HepG2 (cell line): ENCODE results near the gene NUP54. TPM values are rescaled to one million over a fixed set of nuclear protein-coding genes. Genes with fewer than 3 reads are reported as not detected.

Experiments used
- ATF5 ChIP-seq: sonication (generic); formaldehyde crosslinking; IDR thresholded peaks from 2 replicates; pipeline ENCODE4 v1.4.0; 2020; ENCODE audit warnings: mild to moderate bottlenecking, low read depth, missing genetic modification reagents
- CC2D1A ChIP-seq: sonication (generic); formaldehyde crosslinking; IDR thresholded peaks from 2 replicates; pipeline ENCODE4 v1.8.1; 2023; ENCODE audit warnings: mild to moderate bottlenecking, missing genetic modification reagents
- CREB1 ChIP-seq, 2 experiments: fragments of 450-650 bp in 1 of 2; IDR thresholded peaks; 2 replicates each; pipeline ENCODE4 v1.6.1; 2016 to 2017; ENCODE audit warnings: control low read depth in 1 of 2, mild to moderate bottlenecking in 1 of 2, missing compliant biosample characterization in 1 of 2, missing genetic modification characterization in 1 of 2
- DMAP1 ChIP-seq: IDR thresholded peaks from 2 replicates; pipeline ENCODE4 v1.6.1; 2016
- EHMT2 ChIP-seq: fragments of 200-600 bp; sonication (generic); IDR thresholded peaks from 2 replicates; pipeline ENCODE4 v1.7.0; 2017; ENCODE audit warnings: antibody characterized with exemption, low read depth, low read length, borderline replicate concordance
- ERF ChIP-seq: IDR thresholded peaks from 2 replicates; pipeline ENCODE4 v1.6.1; 2018; ENCODE audit warnings: missing biosample characterization, missing genetic modification reagents
- FOXP1 ChIP-seq, 2 experiments: fragments of 450-650 bp in 1 of 2; IDR thresholded peaks; 2 replicates each; pipeline ENCODE4 v1.6.1; 2017 to 2018; ENCODE audit warnings: antibody characterized with exemption in 1 of 2
- HDAC1 ChIP-seq: sonication (generic); formaldehyde crosslinking; IDR thresholded peaks from 2 replicates; pipeline ENCODE4 v1.5.1; 2020; ENCODE audit warnings: mild to moderate bottlenecking, missing genetic modification reagents
- HOMEZ ChIP-seq: IDR thresholded peaks from 2 replicates; pipeline ENCODE4 v1.6.1; 2016; ENCODE audit warnings: low read depth
- RFX5 ChIP-seq: IDR thresholded peaks from 2 replicates; pipeline ENCODE4 v1.6.1; 2011; ENCODE audit warnings: low read depth, low read length, improper control_type of control experiment
- SKIL ChIP-seq: sonication (generic); formaldehyde crosslinking; IDR thresholded peaks from 2 replicates; pipeline ENCODE4 v1.8.0; 2022; ENCODE audit warnings: missing genetic modification reagents, mild to moderate bottlenecking, moderate library complexity, borderline replicate concordance
- SMYD3 ChIP-seq: sonication (generic); formaldehyde crosslinking; IDR thresholded peaks from 2 replicates; pipeline ENCODE4 v1.8.1; 2023; ENCODE audit warnings: mild to moderate bottlenecking, missing genetic modification reagents
- SOX13 ChIP-seq, 3 experiments: fragments of 450-650 bp in 1 of 3; sonication (generic) in 1 of 3; formaldehyde crosslinking in 1 of 3; IDR thresholded peaks in 2 of 3; conservative IDR thresholded peaks in 1 of 3; 2 replicates each; pipeline versions ENCODE4 v1.5.0 to v1.6.1; 2016 to 2020; ENCODE audit warnings: antibody characterized with exemption in 1 of 3, mild to moderate bottlenecking in 1 of 3, missing compliant biosample characterization in 1 of 3, missing genetic modification reagents in 1 of 3, moderate library complexity in 1 of 3
- TFE3 ChIP-seq: IDR thresholded peaks from 2 replicates; pipeline ENCODE4 v1.6.1; 2016
- ZNF264 ChIP-seq: sonication (generic); formaldehyde crosslinking; IDR thresholded peaks from 2 replicates; pipeline ENCODE4 v1.4.0; 2020; ENCODE audit warnings: missing genetic modification reagents
- ZNF446 ChIP-seq: sonication (generic); formaldehyde crosslinking; IDR thresholded peaks from 2 replicates; pipeline ENCODE4 v1.5.0; 2020; ENCODE audit warnings: mild to moderate bottlenecking, missing genetic modification reagents
- ZNF460 ChIP-seq: sonication (generic); formaldehyde crosslinking; IDR thresholded peaks from 2 replicates; pipeline ENCODE4 v1.5.1; 2020; ENCODE audit warnings: missing genetic modification reagents, mild to moderate bottlenecking, borderline replicate concordance
- ZNF619 ChIP-seq: sonication (generic); formaldehyde crosslinking; IDR thresholded peaks from 2 replicates; pipeline ENCODE4 v1.4.0; 2020; ENCODE audit warnings: mild to moderate bottlenecking, missing genetic modification reagents
- ZNF709 ChIP-seq: sonication (generic); formaldehyde crosslinking; IDR thresholded peaks from 2 replicates; pipeline ENCODE4 v1.5.0; 2020; ENCODE audit warnings: mild to moderate bottlenecking, missing genetic modification reagents
- polyA plus RNA-seq, 8 experiments: library from polyadenylated mRNA; depleted of rRNA in 3 of 8; stranded (reverse) in 7 of 8; unstranded in 1 of 8; fragments of >200 nt; fragmentation: Illumina TruSeq in 4 of 8; extraction: Trizol in 4 of 8; gene quantifications; 2 replicates each; pipeline versions ENCODE4 v1.2.1 to v1.2.3, GENCODE V29; 2011 to 2016; ENCODE audit warnings: low read depth in 4 of 8, missing spikeins in 1 of 8, mixed read lengths in 1 of 8; ENCODE audit not compliant: insufficient read depth in 1 of 8
- total RNA-seq, 5 experiments: library from RNA; depleted of rRNA; stranded (reverse); fragments of >200 nt; fragmentation: Illumina TruSeq; extraction: Trizol; gene quantifications; 2 replicates each; pipeline ENCODE4 v1.2.3, GENCODE V29; 2016; ENCODE audit warnings: low read depth in 1 of 5

NUP54 gene
- total and polyA plus RNA-seq, 2 of the 13 experiments (the other 11 are each of a cell fraction or from before 2014, with no cell fraction given), result 36.1 to 69.3 TPM

GRCh38 chr4:76087007-76087769, 61.0 kb downstream of the NUP54 start (continued):
- TF ChIP-seq SKIL, result no peak
- TF ChIP-seq CREB1 (IDR thresholded peaks at IDR 0.05), result no peak
- TF ChIP-seq CREB1 (CRISPR knock-in tag; IDR thresholded peaks at IDR 0.05), result no peak
- TF ChIP-seq SMYD3 (CRISPR knock-in tag), result no peak
- TF ChIP-seq EHMT2, result peak; percentile 72; the same call in 1 of the 2 replicates
- TF ChIP-seq ZNF264, result no peak
- no peak for TF ChIP-seq ZNF460 (CRISPR knock-in tag)
- peak; percentile 39; the same call in 1 of the 2 replicates for TF ChIP-seq ZNF709 (CRISPR knock-in tag)
- no peak for TF ChIP-seq ZNF619 (CRISPR knock-in tag)
- TF ChIP-seq DMAP1 (CRISPR knock-in tag), result peak; percentile 65
- TF ChIP-seq RFX5, result no peak
- no peak for TF ChIP-seq FOXP1 (IDR thresholded peaks at IDR 0.05)
- no peak for TF ChIP-seq FOXP1 (CRISPR knock-in tag; IDR thresholded peaks at IDR 0.05)
- TF ChIP-seq ATF5 (CRISPR knock-in tag), result no peak
- no peak for TF ChIP-seq SOX13 (IDR thresholded peaks at IDR 0.05)
- peak in 1 of 2 experiments; percentile 77; a peak in 2 of 4 replicates for TF ChIP-seq SOX13 (CRISPR knock-in tag; conservative IDR thresholded peaks at IDR 0.05 in 1 of 2, IDR thresholded peaks at IDR 0.05 in 1 of 2)
- TF ChIP-seq HOMEZ (CRISPR knock-in tag), result peak; percentile 72
- TF ChIP-seq HDAC1, result no peak
- no peak for TF ChIP-seq ZNF446 (CRISPR knock-in tag)
- peak; percentile 53 for TF ChIP-seq TFE3 (CRISPR knock-in tag)
- TF ChIP-seq ERF (CRISPR knock-in tag), result 0 out of 2 replicates have a peak, but pooled peaks have one; percentile 53
- TF ChIP-seq CC2D1A (CRISPR knock-in tag), result no peak
